Stimulated activated CD8-positive, alpha-beta memory T cell treated with anti-CD3 and anti-CD28 coated beads, Interleukin-7, amount 100 ng/mL, for 4 hours (primary cell): ENCODE measurements around the gene ESRRA.
"Not testable (repeated sequence)": the region's sequence is repeated elsewhere in the genome, so short reads cannot be mapped to it uniquely, and the experiment has no call there.

Experiments used
- DNase-seq, 2 donors: peaks; one replicate each; pipeline ENCODE4 v3.0.0-alpha.2; 2020; ENCODE audit warnings: low read depth in 2 of 2

ESRRA gene

GRCh38 chr11:64313491-64314145, 8.3 kb downstream of the ESRRA start:
- no peak for DNase-seq

GRCh38 chr11:64314146-64314804, 9.0 kb downstream of the ESRRA start:
- DNase-seq = no peak

- no peak for DNase-seq
Measured at GRCh38 chr11:64314805-64315561, 9.7 kb downstream of the ESRRA start.

GRCh38 chr11:64315667-64316526, 10.6 kb downstream of the ESRRA start:
- DNase-seq = not testable (repeated sequence)

- DNase-seq = no peak
Measured at GRCh38 chr11:64316672-64317324, 11.5 kb downstream of the ESRRA start.

- DNase-seq = peak; percentile 92 to 98
Measured at GRCh38 chr11:64317325-64317960, 12.1 kb downstream of the ESRRA start, which contains the start of gene TRMT112. TSS of gene TRMT112 (minus strand) at chr11:64317559. CDS start at chr11:64317526, 33 bp downstream.

- peak; percentile 89 to 93 for DNase-seq
Measured at GRCh38 chr11:64317961-64318765, 12.8 kb downstream of the ESRRA start, which contains the start of gene PRDX5. TSS of gene PRDX5 (plus strand) at chr11:64318121. CDS start at chr11:64318216, 95 bp downstream.

- DNase-seq = no peak
Measured at GRCh38 chr11:64318766-64319761, 13.7 kb downstream of the ESRRA start.

GRCh38 chr11:64320556-64320955, 15.2 kb downstream of the ESRRA start:
- DNase-seq = no peak

GRCh38 chr11:64321026-64321425, 15.7 kb downstream of the ESRRA start:
- no peak for DNase-seq

GRCh38 chr11:64321533-64321932, 16.2 kb downstream of the ESRRA start:
- no peak for DNase-seq

GRCh38 chr11:64322925-64323260, 17.6 kb downstream of the ESRRA start:
- no peak for DNase-seq

- DNase-seq = no peak
Measured at GRCh38 chr11:64323373-64323772, 18.0 kb downstream of the ESRRA start.

- not testable (repeated sequence) for DNase-seq
Measured at GRCh38 chr11:64323984-64324383, 18.7 kb downstream of the ESRRA start.

GRCh38 chr11:64324692-64325469, 19.6 kb downstream of the ESRRA start:
- DNase-seq = no peak

- DNase-seq = no peak
Measured at GRCh38 chr11:64327375-64327774, 22.1 kb downstream of the ESRRA start.

GRCh38 chr11:64327993-64328392, 22.7 kb downstream of the ESRRA start:
- DNase-seq = no peak

- no peak for DNase-seq
Measured at GRCh38 chr11:64330888-64331287, 25.6 kb downstream of the ESRRA start.
